Activated CD4-positive, alpha-beta T cell treated with anti-CD3 and anti-CD28 coated beads for 36 hours (primary cell): Measurements from ENCODE around the gene CUL2. TPM values are rescaled to one million over a fixed set of nuclear protein-coding genes. Genes with fewer than 3 reads are reported as not detected.
"Not testable (repeated sequence)": the region's sequence is repeated elsewhere in the genome, so short reads cannot be mapped to it uniquely, and the experiment has no call there.

Experiments
- ATAC-seq: fragments of 200-7000 bp; cut with Tn5 transposase; one replicate; pipeline ENCODE4 v1.10.0; 2021; ENCODE audit warnings: mild to moderate bottlenecking, moderate library complexity
- CTCF ChIA-PET: fragments of 350-600 bp; sonication (Branson Sonifier 250); formaldehyde crosslinking; loops from one replicate; lab custom pipeline; 2021; ENCODE audit warnings: antibody characterized with exemption; lab: Charles Lee
- POLR2A ChIA-PET: fragments of 350-600 bp; sonication (Branson Sonifier 250); formaldehyde crosslinking; loops from one replicate; lab custom pipeline; 2021; ENCODE audit warnings: antibody characterized with exemption, inconsistent platforms; lab: Charles Lee
- DNase-seq: peaks from one replicate; pipeline ENCODE4 v3.0.0-alpha.2; 2020
- H3K27ac Mint-ChIP-seq: one replicate; pipeline ENCODE4 v1.8.0; 2021; ENCODE audit warnings: mixed read lengths
- H3K27me3 Mint-ChIP-seq: one replicate; pipeline ENCODE4 v1.8.0; 2021; ENCODE audit warnings: mixed read lengths
- H3K36me3 Mint-ChIP-seq: one replicate; pipeline ENCODE4 v1.8.0; 2021; ENCODE audit warnings: low read depth, mixed read lengths
- H3K4me1 Mint-ChIP-seq: one replicate; pipeline ENCODE4 v1.8.0; 2021; ENCODE audit warnings: mixed read lengths
- H3K4me3 Mint-ChIP-seq: one replicate; pipeline ENCODE4 v1.8.0; 2021; ENCODE audit warnings: mild to moderate bottlenecking, moderate library complexity, mixed read lengths
- H3K9me3 Mint-ChIP-seq: one replicate; pipeline ENCODE4 v1.8.0; 2021; ENCODE audit warnings: low read depth, mixed read lengths
- intact Hi-C, 2 experiments: fragments of 100-400 bp; cut with DNase I in 1 of 2; cut with micrococcal nuclease in 1 of 2; formaldehyde crosslinking; loops; one replicate each; pipeline versions ENCODE4 v1.14.2 to v1.15.1; 2022 to 2024; cut with DNase I, micrococcal nuclease
- total RNA-seq, 2 experiments: library from RNA; stranded (reverse); gene quantifications; one replicate each; pipeline ENCODE4 v1.2.3, GENCODE V29; 2021

Gene CUL2
- total RNA-seq, 2 experiments from 2014 or later, result 42.7 to 45.3 TPM

GRCh38 chr10:35080261-35080660 is 9.9 kb downstream of the CUL2 start:
- POLR2A ChIA-PET, DNase-seq, H3K27ac Mint-ChIP-seq, H3K4me3 Mint-ChIP-seq, H3K27me3 Mint-ChIP-seq, ATAC-seq, intact Hi-C loops, H3K9me3 Mint-ChIP-seq: not testable (repeated sequence)
- H3K4me1 Mint-ChIP-seq, result peaks cover 24% of the 10 kb centered on the region
- CTCF ChIA-PET, result interaction anchor here (0.7 to 1.5 kb wide), 4 partner anchors 21 to 143 kb away, joined by 3 to 4 read pairs (median 3); no protein-coding TSS in a partner anchor
- H3K36me3 Mint-ChIP-seq, result peaks cover 23% of the 10 kb centered on the region

- Mint-ChIP-seq H3K27ac (no peak overlapping the region), H3K9me3 (peaks cover 2% of the 10 kb centered on the region), H3K27me3 (no peaks in the 10 kb centered on the region), H3K4me3 (no peak overlapping the region), H3K4me1 (peaks cover 27% of the 10 kb centered on the region), H3K36me3 (peaks cover 23% of the 10 kb centered on the region)
- ChIA-PET CTCF (interaction anchor here (0.7 kb wide), 2 partner anchors 21 to 140 kb away, joined by 3 to 4 read pairs; no protein-coding TSS in a partner anchor), POLR2A (no interaction called here)
- DNase-seq (no peak), ATAC-seq (no peak)
- intact Hi-C loops, result no loop called here
Observed at GRCh38 chr10:35079763-35080162, 10.4 kb downstream of the CUL2 start.

- POLR2A ChIA-PET, result no interaction called here
- intact Hi-C loops, result no loop called here
- H3K27me3 Mint-ChIP-seq, result no peaks in the 10 kb centered on the region
- H3K27ac Mint-ChIP-seq, result no peak overlapping the region
- H3K36me3 Mint-ChIP-seq, result peaks cover 21% of the 10 kb centered on the region
- CTCF ChIA-PET, result no interaction called here
- H3K4me3 Mint-ChIP-seq, result no peak overlapping the region
- ATAC-seq (no peak), DNase-seq (no peak)
- peaks cover 1% of the 10 kb centered on the region for H3K9me3 Mint-ChIP-seq
- H3K4me1 Mint-ChIP-seq, result peaks cover 29% of the 10 kb centered on the region
Observed at GRCh38 chr10:35079265-35079664, 10.9 kb downstream of the CUL2 start.

GRCh38 chr10:35075228-35075627 is 14.9 kb downstream of the CUL2 start:
- DNase-seq, result no peak
- Mint-ChIP-seq H3K27ac (no peak overlapping the region), H3K4me3 (no peak overlapping the region), H3K36me3 (peaks cover 10% of the 10 kb centered on the region), H3K27me3 (no peaks in the 10 kb centered on the region), H3K4me1 (peaks cover 17% of the 10 kb centered on the region), H3K9me3 (no peaks in the 10 kb centered on the region)
- POLR2A ChIA-PET, result no interaction called here
- ATAC-seq, result no peak
- CTCF ChIA-PET, result interaction anchor here (1.1 kb wide), 1 partner anchor 81 kb away, joined by 4 read pairs; no protein-coding TSS in a partner anchor
- intact Hi-C loops, result no loop called here

GRCh38 chr10:35074266-35074665 is 15.9 kb downstream of the CUL2 start:
- peak overlapping the region; percentile 71 for H3K27ac Mint-ChIP-seq
- H3K4me3 Mint-ChIP-seq, result no peak overlapping the region
- peaks cover 9% of the 10 kb centered on the region for H3K36me3 Mint-ChIP-seq
- no peak for ATAC-seq
- H3K9me3 Mint-ChIP-seq, result no peaks in the 10 kb centered on the region
- POLR2A ChIA-PET, result no interaction called here
- no peaks in the 10 kb centered on the region for H3K27me3 Mint-ChIP-seq
- intact Hi-C loops, result no loop called here
- CTCF ChIA-PET, result interaction anchor here (1.1 kb wide), 1 partner anchor 80 kb away, joined by 4 read pairs; no protein-coding TSS in a partner anchor
- H3K4me1 Mint-ChIP-seq, result peaks cover 12% of the 10 kb centered on the region
- no peak for DNase-seq

GRCh38 chr10:35070521-35070920 is 19.6 kb downstream of the CUL2 start:
- Mint-ChIP-seq H3K27me3 (no peaks in the 10 kb centered on the region), H3K36me3 (peaks cover 15% of the 10 kb centered on the region), H3K27ac (peak overlapping the region; percentile 21), H3K4me1 (peaks cover 11% of the 10 kb centered on the region), H3K4me3 (no peak overlapping the region), H3K9me3 (no peaks in the 10 kb centered on the region)
- ChIA-PET CTCF (interaction anchor here (1.1 kb wide), 1 partner anchor 10 kb away, joined by 4 read pairs; no protein-coding TSS in a partner anchor), POLR2A (no interaction called here)
- intact Hi-C loops, result no loop called here
- ATAC-seq (no peak), DNase-seq (no peak)

- Mint-ChIP-seq H3K4me1 (no peaks in the 10 kb centered on the region), H3K4me3 (no peak overlapping the region), H3K9me3 (no peaks in the 10 kb centered on the region), H3K36me3 (peaks cover 25% of the 10 kb centered on the region), H3K27ac (no peak overlapping the region), H3K27me3 (no peaks in the 10 kb centered on the region)
- intact Hi-C loops, result no loop called here
- ChIA-PET POLR2A (no interaction called here), CTCF (no interaction called here)
- ATAC-seq, result no peak
- DNase-seq, result no peak
Observed at GRCh38 chr10:35063837-35064454, 26.2 kb downstream of the CUL2 start.

- Mint-ChIP-seq H3K4me3 (no peak overlapping the region), H3K4me1 (peaks cover 2% of the 10 kb centered on the region), H3K27me3 (no peaks in the 10 kb centered on the region), H3K27ac (no peak overlapping the region), H3K36me3 (peaks cover 27% of the 10 kb centered on the region), H3K9me3 (no peaks in the 10 kb centered on the region)
- ATAC-seq (no peak), DNase-seq (no peak)
- CTCF ChIA-PET, result interaction anchor here (0.9 kb wide), 1 partner anchor 11 kb away, joined by 4 read pairs; no protein-coding TSS in a partner anchor
- POLR2A ChIA-PET, result no interaction called here
- intact Hi-C loops, result no loop called here
Observed at GRCh38 chr10:35059481-35059880, 30.7 kb downstream of the CUL2 start.

GRCh38 chr10:35058686-35059085 is 31.5 kb downstream of the CUL2 start:
- peaks cover 29% of the 10 kb centered on the region for H3K36me3 Mint-ChIP-seq
- no peaks in the 10 kb centered on the region for H3K9me3 Mint-ChIP-seq
- no peaks in the 10 kb centered on the region for H3K27me3 Mint-ChIP-seq
- CTCF ChIA-PET, result interaction anchor here (0.9 kb wide), 1 partner anchor 291 kb away, joined by 3 read pairs; no protein-coding TSS in a partner anchor
- POLR2A ChIA-PET, result no interaction called here
- no peak overlapping the region for H3K27ac Mint-ChIP-seq
- intact Hi-C loops, result no loop called here
- no peak for DNase-seq
- H3K4me1 Mint-ChIP-seq, result peaks cover 2% of the 10 kb centered on the region
- H3K4me3 Mint-ChIP-seq, result no peak overlapping the region
- no peak for ATAC-seq

- Mint-ChIP-seq H3K27me3 (no peaks in the 10 kb centered on the region), H3K9me3 (no peaks in the 10 kb centered on the region), H3K4me3 (no peak overlapping the region), H3K4me1 (peaks cover 2% of the 10 kb centered on the region), H3K36me3 (peaks cover 31% of the 10 kb centered on the region), H3K27ac (no peak overlapping the region)
- DNase-seq, result no peak
- POLR2A ChIA-PET, result no interaction called here
- no peak for ATAC-seq
- CTCF ChIA-PET, result interaction anchor here (0.9 kb wide), 1 partner anchor 292 kb away, joined by 3 read pairs; no protein-coding TSS in a partner anchor
- intact Hi-C loops, result no loop called here
Observed at GRCh38 chr10:35058134-35058533, 32.0 kb downstream of the CUL2 start.

- Mint-ChIP-seq H3K4me3 (no peak overlapping the region), H3K9me3 (no peaks in the 10 kb centered on the region), H3K4me1 (peaks cover 2% of the 10 kb centered on the region), H3K27me3 (no peaks in the 10 kb centered on the region), H3K27ac (peak overlapping the region; percentile 26), H3K36me3 (peaks cover 31% of the 10 kb centered on the region)
- CTCF ChIA-PET, result interaction anchor here (1.0 kb wide), 1 partner anchor 15 kb away, joined by 3 read pairs; no protein-coding TSS in a partner anchor
- intact Hi-C loops, result no loop called here
- POLR2A ChIA-PET, result no interaction called here
- no peak for DNase-seq
- ATAC-seq, result no peak
Observed at GRCh38 chr10:35056686-35057085, 33.5 kb downstream of the CUL2 start.

- intact Hi-C loops, result no loop called here
- Mint-ChIP-seq H3K9me3 (no peaks in the 10 kb centered on the region), H3K27me3 (no peaks in the 10 kb centered on the region), H3K27ac (peak overlapping the region; percentile 29), H3K36me3 (peaks cover 31% of the 10 kb centered on the region), H3K4me1 (peaks cover 2% of the 10 kb centered on the region), H3K4me3 (no peak overlapping the region)
- CTCF ChIA-PET, result interaction anchor here (1.0 kb wide), 1 partner anchor 16 kb away, joined by 3 read pairs; no protein-coding TSS in a partner anchor
- DNase-seq (no peak), ATAC-seq (no peak)
- POLR2A ChIA-PET, result no interaction called here
Observed at GRCh38 chr10:35056133-35056532, 34.0 kb downstream of the CUL2 start.
